ENCODE measurements around the gene ITGB1. TPM values are rescaled to one million over a fixed set of nuclear protein-coding genes. Genes with fewer than 3 reads are reported as not detected.

ITGB1 gene
- total and polyA plus RNA-seq, 3 experiments from 2014 or later = 75.5 to 342 (median 82.1) TPM

DNA sequence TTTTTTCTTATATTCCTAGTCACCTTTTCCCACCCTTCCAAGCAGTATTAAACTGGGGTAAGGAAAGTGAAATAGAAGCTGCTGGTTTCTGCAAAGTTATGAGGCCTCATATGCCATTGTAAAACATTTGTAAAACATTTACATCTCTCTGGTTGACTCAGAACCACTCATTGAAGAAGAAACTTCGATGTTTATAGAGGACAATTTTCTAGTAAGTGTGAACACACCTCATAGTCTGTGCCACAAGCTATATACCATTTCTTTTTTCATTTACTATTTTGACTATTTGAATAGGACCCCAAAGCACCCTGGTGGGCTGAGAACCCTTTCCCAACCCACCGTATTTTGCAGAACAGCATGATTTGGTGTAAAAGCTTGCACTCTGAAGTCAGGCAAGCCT, 12.9 kb upstream of the ITGB1 start:
- no peaks in the 10 kb centered on the region for H3K36me3 Mint-ChIP-seq
- ChIA-PET POLR2A (interaction anchor here (0.7 kb wide), 1 partner anchor 93 kb away, joined by 3 read pairs; no protein-coding TSS in a partner anchor), CTCF (interaction anchor here (1.0 kb wide), 1 partner anchor 11 kb away, joined by 4 read pairs; no protein-coding TSS in a partner anchor)
- H3K27me3 ChIP-seq (ENCODE audit: insufficient read depth, low read length, poor library complexity, severe bottlenecking) = no peaks in the 10 kb centered on the region
- no peaks in the 10 kb centered on the region for H3K4me1 ChIP-seq (ENCODE audit: insufficient read depth, low read length)
- no peaks in the 10 kb centered on the region for H3K27me3 Mint-ChIP-seq
- H3K4me3 ChIP-seq (ENCODE audit: low read length) = no peak overlapping the region
- H3K9me3 ChIP-seq (ENCODE audit: low read length) = no peaks in the 10 kb centered on the region
- no peak overlapping the region for H3K4me3 Mint-ChIP-seq
- no peaks in the 10 kb centered on the region for H3K9me3 Mint-ChIP-seq
- DNase-seq = no peak
- peak overlapping the region in 1 of 8 donors; percentile 33 for H3K27ac Mint-ChIP-seq
- no peaks in the 10 kb centered on the region for H3K36me3 ChIP-seq (ENCODE audit: insufficient read depth, low read length)
- peak overlapping the region; percentile 57 for H3K27ac ChIP-seq (ENCODE audit: low read depth, low read length)
- peaks cover 5 to 17% (median 10%) of the 10 kb centered on the region in 3 donors for H3K4me1 Mint-ChIP-seq

DNA sequence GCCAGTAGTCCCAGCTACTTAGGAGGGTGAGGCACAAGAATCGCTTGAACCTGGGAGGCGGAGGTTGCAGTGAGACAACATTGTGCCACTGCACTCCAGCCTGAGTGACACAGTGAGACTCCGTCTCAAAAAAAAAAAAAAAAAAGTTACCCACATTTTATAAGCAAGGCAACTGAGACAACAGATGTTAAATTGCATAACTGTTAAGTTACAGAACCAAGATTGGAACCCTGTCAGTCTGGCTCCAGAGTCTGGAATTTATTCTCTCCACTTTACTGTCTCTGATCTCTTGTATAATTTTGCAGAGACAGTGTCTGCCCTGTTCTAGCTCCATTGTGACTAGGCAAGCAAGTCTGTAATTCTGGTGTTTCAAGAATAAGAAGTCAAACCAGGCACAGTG, 6.2 kb upstream of the ITGB1 start:
- Histone ChIP-seq H3K27ac (ENCODE audit: low read depth, low read length) (no peak overlapping the region), H3K9me3 (ENCODE audit: low read length) (no peaks in the 10 kb centered on the region), H3K36me3 (ENCODE audit: insufficient read depth, low read length) (no peaks in the 10 kb centered on the region), H3K4me3 (ENCODE audit: low read length) (no peak overlapping the region), H3K4me1 (ENCODE audit: insufficient read depth, low read length) (peaks cover 4% of the 10 kb centered on the region), H3K27me3 (ENCODE audit: insufficient read depth, low read length, poor library complexity, severe bottlenecking) (no peaks in the 10 kb centered on the region)
- no peak for DNase-seq
- CTCF ChIA-PET = no interaction called here
- no peaks in the 10 kb centered on the region for H3K36me3 Mint-ChIP-seq
- H3K27me3 Mint-ChIP-seq = no peaks in the 10 kb centered on the region
- peaks cover 12 to 24% (median 13%) of the 10 kb centered on the region in 3 donors for H3K4me1 Mint-ChIP-seq
- H3K27ac Mint-ChIP-seq = no peak overlapping the region
- no peak overlapping the region for H3K4me3 Mint-ChIP-seq
- POLR2A ChIA-PET = no interaction called here
- H3K9me3 Mint-ChIP-seq = no peaks in the 10 kb centered on the region

- no peaks in the 10 kb centered on the region for H3K36me3 ChIP-seq (ENCODE audit: insufficient read depth, low read length)
- Mint-ChIP-seq H3K36me3 (peaks cover 0 to 6% (median 0%) of the 10 kb centered on the region in 3 donors), H3K4me1 (peaks cover 20 to 32% (median 20%) of the 10 kb centered on the region in 3 donors), H3K27me3 (peaks cover 0 to 1% of the 10 kb centered on the region in 2 donors), H3K9me3 (no peaks in the 10 kb centered on the region), H3K27ac (no peak overlapping the region), H3K4me3 (no peak overlapping the region)
- ChIA-PET CTCF (no interaction called here), POLR2A (no interaction called here)
- H3K9me3 ChIP-seq (ENCODE audit: low read length) = no peaks in the 10 kb centered on the region
- H3K4me1 ChIP-seq (ENCODE audit: insufficient read depth, low read length) = peaks cover 4% of the 10 kb centered on the region
- H3K27ac ChIP-seq (ENCODE audit: low read depth, low read length) = no peak overlapping the region
- no peaks in the 10 kb centered on the region for H3K27me3 ChIP-seq (ENCODE audit: insufficient read depth, low read length, poor library complexity, severe bottlenecking)
- no peak overlapping the region for H3K4me3 ChIP-seq (ENCODE audit: low read length)
- DNase-seq = no peak
Measured at GRCh38 chr10:32963096-32963495, 5.1 kb upstream of the ITGB1 start.

DNA sequence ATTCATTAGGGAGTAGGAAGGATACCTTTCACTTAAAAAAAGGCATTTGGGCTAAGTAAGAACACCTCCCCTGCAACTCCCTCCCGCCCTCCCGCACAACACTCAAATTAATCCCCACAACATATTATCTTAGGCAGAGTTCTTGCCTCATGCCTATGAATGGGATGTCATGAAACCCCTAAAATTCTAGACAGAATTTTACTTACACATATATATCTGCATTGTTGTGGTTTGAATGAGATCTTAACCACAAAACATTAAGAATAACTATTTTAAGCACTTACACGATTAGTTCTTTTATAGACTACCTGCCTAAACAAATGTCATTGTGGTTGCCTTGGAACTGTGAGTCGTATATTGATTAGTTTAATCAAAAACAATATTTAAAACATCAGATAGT, 4.5 kb upstream of the ITGB1 start:
- no peaks in the 10 kb centered on the region for H3K9me3 Mint-ChIP-seq
- CTCF ChIA-PET = no interaction called here

GRCh38 chr10:32961895-32962369, 3.9 kb upstream of the ITGB1 start:
- ChIA-PET CTCF (no interaction called here), POLR2A (interaction anchor here (0.8 kb wide), 1 partner anchor 21 kb away, joined by 3 read pairs; no protein-coding TSS in a partner anchor)
- peaks cover 0 to 1% of the 10 kb centered on the region in 2 donors for H3K27me3 Mint-ChIP-seq

More for the DNA sequence above, 4.5 kb upstream of the ITGB1 start:
- H3K4me1 ChIP-seq (ENCODE audit: insufficient read depth, low read length) = peaks cover 4% of the 10 kb centered on the region
- DNase-seq = no peak
- H3K4me3 Mint-ChIP-seq = no peak overlapping the region
- H3K36me3 ChIP-seq (ENCODE audit: insufficient read depth, low read length) = no peaks in the 10 kb centered on the region
- H3K4me1 Mint-ChIP-seq = peaks cover 20 to 32% (median 20%) of the 10 kb centered on the region in 3 donors
- H3K4me3 ChIP-seq (ENCODE audit: low read length) = no peak overlapping the region
- H3K36me3 Mint-ChIP-seq = peaks cover 0 to 6% (median 0%) of the 10 kb centered on the region in 3 donors
- H3K27ac Mint-ChIP-seq = no peak overlapping the region
- H3K27me3 Mint-ChIP-seq = peaks cover 0 to 1% of the 10 kb centered on the region in 2 donors
- POLR2A ChIA-PET = interaction anchor here (0.8 kb wide), 1 partner anchor 20 kb away, joined by 3 read pairs; no protein-coding TSS in a partner anchor
- H3K9me3 ChIP-seq (ENCODE audit: low read length) = no peaks in the 10 kb centered on the region
- no peak overlapping the region for H3K27ac ChIP-seq (ENCODE audit: low read depth, low read length)
- no peaks in the 10 kb centered on the region for H3K27me3 ChIP-seq (ENCODE audit: insufficient read depth, low read length, poor library complexity, severe bottlenecking)

DNA sequence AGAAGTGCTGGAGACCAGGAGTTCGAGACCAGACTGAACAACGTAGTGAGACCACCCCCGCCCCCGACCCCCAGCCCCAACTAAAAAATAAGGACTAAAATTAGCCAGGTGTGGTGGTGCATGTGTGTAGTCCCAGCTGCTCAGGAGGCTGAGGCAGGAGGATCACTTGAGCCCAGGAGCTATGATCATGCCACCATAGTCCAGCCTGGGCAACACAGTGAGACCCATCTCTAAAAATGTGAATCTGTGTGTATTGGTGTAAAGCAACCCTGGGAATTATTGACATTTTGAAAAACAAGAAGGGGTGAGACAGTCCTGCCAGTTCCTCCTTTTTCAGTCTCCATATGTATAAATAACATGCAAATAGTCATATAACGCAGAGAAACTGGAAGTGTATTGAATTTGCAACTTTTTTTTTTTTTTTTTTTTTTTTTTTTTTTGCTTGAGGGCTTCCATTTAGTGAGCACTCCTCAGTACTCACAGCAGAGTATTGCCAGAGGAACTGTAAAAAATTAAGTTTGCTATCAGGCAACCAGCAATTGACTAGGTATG, 3.4 kb upstream of the ITGB1 start:
- H3K27me3 ChIP-seq (ENCODE audit: insufficient read depth, low read length, poor library complexity, severe bottlenecking) = no peaks in the 10 kb centered on the region
- CTCF ChIA-PET = no interaction called here
- DNase-seq = no peak
- H3K36me3 ChIP-seq (ENCODE audit: insufficient read depth, low read length) = no peaks in the 10 kb centered on the region
- Mint-ChIP-seq H3K27ac (no peak overlapping the region), H3K4me1 (peaks cover 20 to 36% (median 21%) of the 10 kb centered on the region in 3 donors), H3K4me3 (no peak overlapping the region), H3K9me3 (no peaks in the 10 kb centered on the region), H3K36me3 (peaks cover 0 to 10% (median 0%) of the 10 kb centered on the region in 3 donors), H3K27me3 (peaks cover 0 to 1% of the 10 kb centered on the region in 2 donors)
- no peaks in the 10 kb centered on the region for H3K9me3 ChIP-seq (ENCODE audit: low read length)
- peaks cover 11% of the 10 kb centered on the region for H3K4me1 ChIP-seq (ENCODE audit: insufficient read depth, low read length)
- H3K27ac ChIP-seq (ENCODE audit: low read depth, low read length) = no peak overlapping the region
- H3K4me3 ChIP-seq (ENCODE audit: low read length) = no peak overlapping the region
- POLR2A ChIA-PET = no interaction called here

More at GRCh38 chr10:32961895-32962369, 3.9 kb upstream of the ITGB1 start:
- Histone ChIP-seq H3K4me1 (ENCODE audit: insufficient read depth, low read length) (peaks cover 6% of the 10 kb centered on the region), H3K27me3 (ENCODE audit: insufficient read depth, low read length, poor library complexity, severe bottlenecking) (no peaks in the 10 kb centered on the region), H3K4me3 (ENCODE audit: low read length) (no peak overlapping the region), H3K36me3 (ENCODE audit: insufficient read depth, low read length) (no peaks in the 10 kb centered on the region), H3K9me3 (ENCODE audit: low read length) (no peaks in the 10 kb centered on the region), H3K27ac (ENCODE audit: low read depth, low read length) (no peak overlapping the region)
- H3K27ac Mint-ChIP-seq = peak overlapping the region in 1 of 8 donors; percentile 25
- peaks cover 20 to 32% (median 20%) of the 10 kb centered on the region in 3 donors for H3K4me1 Mint-ChIP-seq
- no peak overlapping the region for H3K4me3 Mint-ChIP-seq
- no peak for DNase-seq
- peaks cover 0 to 8% (median 0%) of the 10 kb centered on the region in 3 donors for H3K36me3 Mint-ChIP-seq
- H3K9me3 Mint-ChIP-seq = no peaks in the 10 kb centered on the region

DNA sequence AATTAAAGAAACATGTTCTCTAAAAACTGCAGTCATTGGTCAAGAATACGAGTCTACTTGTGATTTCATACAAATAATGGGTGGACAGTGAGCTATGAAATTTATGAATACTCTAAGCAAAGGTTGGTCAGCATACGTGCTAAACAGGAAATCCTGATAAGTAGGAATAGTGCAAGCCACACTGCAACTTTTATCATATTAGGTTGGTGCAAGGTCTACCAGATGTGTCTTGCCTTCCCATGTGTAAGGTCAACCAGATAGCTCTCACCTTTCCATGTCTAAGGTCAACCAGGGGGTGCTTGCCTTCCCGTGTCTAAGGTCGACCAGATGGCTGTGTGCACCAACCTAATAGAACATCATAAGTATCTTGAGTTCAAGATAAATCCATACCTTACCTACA, 2.0 kb upstream of the ITGB1 start:
- no peak for DNase-seq
- H3K27me3 Mint-ChIP-seq = peaks cover 0 to 1% of the 10 kb centered on the region in 2 donors
- ChIA-PET POLR2A (interaction anchor here (1.0 to 1.7 kb wide), 2 partner anchors 21 to 514 kb away, joined by 4 to 9 read pairs; partner anchors contain the start of gene CCDC7), CTCF (interaction anchor here (1.2 to 1.3 kb wide), 2 partner anchors 11 to 49 kb away, joined by 4 to 5 read pairs; no protein-coding TSS in a partner anchor)
- peaks cover 31 to 50% (median 33%) of the 10 kb centered on the region in 3 donors for H3K4me1 Mint-ChIP-seq
- no peak overlapping the region for H3K27ac ChIP-seq (ENCODE audit: low read depth, low read length)
- H3K27ac Mint-ChIP-seq = peak overlapping the region in 6 of 8 donors; percentile 5 to 61 (median 31)
- H3K27me3 ChIP-seq (ENCODE audit: insufficient read depth, low read length, poor library complexity, severe bottlenecking) = no peaks in the 10 kb centered on the region
- H3K9me3 ChIP-seq (ENCODE audit: low read length) = no peaks in the 10 kb centered on the region
- peaks cover 17% of the 10 kb centered on the region for H3K4me1 ChIP-seq (ENCODE audit: insufficient read depth, low read length)
- no peak overlapping the region for H3K4me3 ChIP-seq (ENCODE audit: low read length)
- peak overlapping the region in 6 of 7 donors; percentile 18 to 88 (median 60) for H3K4me3 Mint-ChIP-seq
- H3K36me3 ChIP-seq (ENCODE audit: insufficient read depth, low read length) = no peaks in the 10 kb centered on the region
- peaks cover 0 to 11% (median 2%) of the 10 kb centered on the region in 3 donors for H3K36me3 Mint-ChIP-seq
- H3K9me3 Mint-ChIP-seq = no peaks in the 10 kb centered on the region
